GM18505 (cell line): ENCODE results near the gene SMIM35.
"Not testable (repeated sequence)": the region's sequence is repeated elsewhere in the genome, so short reads cannot be mapped to it uniquely, and the experiment has no call there.

Experiments used
- ATAC-seq: cut with Tn5 transposase; IDR thresholded peaks from one replicate; pipeline ENCODE4 v1.9.1; 2021; ENCODE audit not compliant: unreplicated experiment
- POLR2A ChIP-seq: IDR thresholded peaks from 4 replicates; pipeline ENCODE4 v1.6.1; 2011; ENCODE audit warnings: borderline replicate concordance; ENCODE audit not compliant: insufficient read depth, insufficient read length; ENCODE audit errors: extremely low read depth

The SMIM35 gene

DNA sequence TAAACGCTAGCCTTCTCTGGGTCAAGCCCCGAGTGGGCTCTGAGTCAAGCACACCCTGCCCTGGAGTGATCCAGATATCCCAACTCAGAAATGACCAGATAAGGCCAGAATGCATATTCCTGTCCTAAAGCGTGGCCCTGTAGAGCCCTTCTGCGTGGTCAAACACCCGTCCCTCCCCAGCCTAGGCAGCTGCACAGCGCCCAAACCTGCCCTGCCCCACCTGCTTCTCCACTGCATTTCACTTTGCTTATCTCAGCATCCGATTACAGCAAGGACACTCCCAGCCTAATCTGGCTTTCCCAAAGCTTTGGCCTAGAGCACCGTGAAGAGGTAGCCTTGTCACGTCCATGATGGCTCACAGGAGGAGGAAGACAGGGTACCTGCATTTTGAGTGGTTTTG is 21.8 kb downstream of the SMIM35 start:
- no peak for TF ChIP-seq POLR2A
- no peak for ATAC-seq

GRCh38 chr11:118062631-118063030 is 24.1 kb downstream of the SMIM35 start:
- ATAC-seq, result not testable (repeated sequence)

GRCh38 chr11:118062181-118062580 is 24.6 kb downstream of the SMIM35 start:
- ATAC-seq, result not testable (repeated sequence)

DNA sequence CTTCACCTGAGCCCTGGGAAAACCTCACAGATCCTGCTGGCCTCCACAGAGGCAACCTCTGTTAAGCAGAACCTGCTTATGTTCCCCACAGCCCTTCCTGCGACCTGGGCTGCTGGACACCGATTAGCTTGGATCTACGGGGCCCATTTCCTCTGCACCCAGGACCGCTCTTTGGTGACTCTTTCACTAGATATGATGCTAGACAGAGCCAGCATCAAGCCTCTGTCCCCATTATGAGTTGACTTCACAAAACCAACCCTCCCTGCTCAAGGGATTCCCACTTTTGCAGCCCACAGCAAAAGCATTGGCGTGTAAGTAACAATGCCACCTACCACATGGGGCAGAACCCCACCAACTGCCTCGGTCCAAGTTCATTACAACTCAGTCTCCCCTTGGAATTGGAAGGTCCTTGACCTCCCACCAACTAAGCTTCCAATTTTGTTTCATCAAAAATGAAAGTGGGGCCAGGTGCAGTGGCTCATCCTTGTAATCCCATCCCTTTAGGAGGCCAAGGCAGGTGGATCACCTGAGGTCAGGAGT is 25.1 kb downstream of the SMIM35 start:
- no peak for TF ChIP-seq POLR2A
- no peak for ATAC-seq

- no peak for TF ChIP-seq POLR2A
These were observed 25.9 kb downstream of the SMIM35 start for GRCh38 chr11:118060869-118061268.

DNA sequence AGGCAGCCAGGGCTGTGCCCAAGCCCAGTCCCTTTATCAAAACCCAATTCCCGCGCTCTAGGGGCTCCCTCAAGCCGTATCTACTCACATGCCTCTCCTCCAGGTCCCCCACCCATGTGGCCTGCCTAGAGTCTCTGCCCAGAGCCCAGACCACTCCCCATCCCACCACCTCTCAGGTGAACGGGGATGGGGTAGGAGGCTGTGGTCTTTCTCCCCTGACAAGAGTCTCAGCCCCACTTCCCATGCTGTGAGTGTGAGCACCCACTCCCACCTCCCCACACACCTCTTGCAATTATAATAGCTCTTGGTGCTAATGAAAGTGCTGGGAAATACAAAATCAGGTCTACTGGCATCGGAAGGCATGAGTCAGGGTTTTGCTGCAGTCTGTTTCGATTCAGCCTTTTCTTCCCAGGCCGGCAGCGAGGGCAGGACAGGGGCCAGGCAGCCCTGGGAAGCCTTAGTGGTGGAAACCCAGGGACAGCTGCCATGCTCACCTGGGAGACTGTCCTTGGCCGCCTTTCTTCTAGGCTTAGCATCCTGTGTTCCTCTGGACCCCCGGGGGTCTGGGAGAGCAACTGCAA is 26.6 kb downstream of the SMIM35 start:
- TF ChIP-seq POLR2A, result no peak

More at GRCh38 chr11:118060869-118061268, 25.9 kb downstream of the SMIM35 start:
- no peak for ATAC-seq

GRCh38 chr11:118059246-118059940 is 27.4 kb downstream of the SMIM35 start:
- ATAC-seq, result no peak
- TF ChIP-seq POLR2A, result no peak

More for the DNA sequence above, 26.6 kb downstream of the SMIM35 start:
- no peak for ATAC-seq

DNA sequence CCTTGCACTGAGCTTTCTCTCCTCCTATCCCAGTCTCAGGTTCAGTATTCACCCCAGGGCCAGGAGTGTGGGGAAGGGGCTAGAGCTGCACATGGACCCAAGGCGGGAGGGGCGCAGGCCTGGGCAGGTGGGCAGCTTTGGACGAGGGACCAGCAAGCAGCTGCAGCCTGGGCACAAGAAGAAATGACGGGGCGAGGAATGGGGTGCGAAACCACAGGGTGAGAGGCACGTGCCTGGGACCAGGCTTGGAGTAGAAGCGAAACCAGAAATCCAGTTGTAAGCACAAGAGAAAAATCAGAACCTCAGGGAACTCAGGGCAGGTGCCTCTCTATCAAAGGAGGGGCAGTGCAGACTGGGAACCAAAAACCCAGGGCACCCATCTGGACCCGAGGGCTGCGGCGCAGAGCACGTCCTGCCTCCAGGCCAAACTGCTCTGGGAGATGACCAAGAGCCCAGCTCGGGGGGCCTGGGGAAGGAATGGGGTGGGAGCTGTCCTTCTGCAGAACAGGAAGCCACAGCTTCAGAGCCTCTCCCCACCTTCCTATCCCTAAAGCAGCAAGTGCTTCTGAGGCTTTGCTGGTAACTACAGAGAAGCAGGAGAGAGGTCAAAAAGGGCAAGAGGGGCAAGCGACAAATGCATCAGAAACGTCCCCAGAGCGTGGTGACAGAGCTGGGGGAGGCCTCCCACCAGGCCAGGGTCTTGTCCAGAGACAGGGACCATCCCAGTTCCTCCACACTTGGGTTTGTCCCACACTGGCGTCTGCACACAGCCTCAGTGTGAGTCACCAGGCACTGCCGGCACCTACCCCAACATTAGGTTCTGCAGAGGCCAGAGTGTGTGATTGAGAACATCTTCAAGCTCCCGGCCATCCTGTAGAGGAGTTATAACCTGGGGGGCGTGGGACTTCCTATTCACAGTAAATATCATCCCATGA is 28.2 kb downstream of the SMIM35 start:
- no peak for ATAC-seq
- TF ChIP-seq POLR2A, result no peak

- TF ChIP-seq POLR2A, result no peak
- ATAC-seq, result no peak
These were observed 29.3 kb downstream of the SMIM35 start for GRCh38 chr11:118057251-118058145.

DNA sequence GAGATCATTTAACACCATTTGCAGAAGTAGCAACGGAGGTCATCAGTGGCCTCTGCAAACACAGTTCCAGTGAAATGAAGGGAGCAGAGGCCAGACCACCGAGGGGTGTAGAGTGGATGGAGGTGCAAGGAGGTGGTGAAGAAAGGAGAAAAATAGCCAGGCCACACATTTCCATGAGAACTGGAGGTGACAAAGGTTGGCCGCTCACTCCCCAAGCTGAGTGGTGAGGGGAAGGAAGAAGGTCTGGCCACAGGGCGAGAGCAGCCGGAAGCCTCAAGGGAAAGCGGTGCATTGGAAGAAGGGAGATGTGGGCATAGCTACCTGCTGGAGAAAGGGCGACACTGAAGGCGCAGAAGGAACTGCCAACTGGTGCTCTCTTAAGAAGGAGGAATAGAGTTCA is 30.0 kb downstream of the SMIM35 start:
- no peak for TF ChIP-seq POLR2A
- no peak for ATAC-seq

DNA sequence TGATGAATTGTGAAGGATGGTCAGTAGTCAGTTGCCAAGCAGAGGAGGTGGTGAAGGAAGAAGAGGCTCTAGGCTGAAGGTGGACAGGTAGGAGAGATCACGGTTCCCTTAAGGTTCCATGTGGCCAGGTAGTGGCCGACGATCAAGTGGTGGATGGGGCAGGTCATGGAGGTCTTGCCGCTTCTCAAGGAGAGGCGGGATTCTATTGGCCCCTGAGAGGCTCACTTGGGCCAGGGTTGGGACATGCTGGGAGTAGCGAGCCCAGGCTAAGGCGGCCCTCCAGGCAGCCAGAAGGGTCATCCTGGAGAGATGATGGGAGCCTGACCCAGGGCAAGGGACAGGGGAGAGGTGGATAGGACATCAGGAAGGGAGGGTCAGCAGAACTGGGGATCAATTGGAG is 30.8 kb downstream of the SMIM35 start:
- no peak for TF ChIP-seq POLR2A
- ATAC-seq, result no peak

DNA sequence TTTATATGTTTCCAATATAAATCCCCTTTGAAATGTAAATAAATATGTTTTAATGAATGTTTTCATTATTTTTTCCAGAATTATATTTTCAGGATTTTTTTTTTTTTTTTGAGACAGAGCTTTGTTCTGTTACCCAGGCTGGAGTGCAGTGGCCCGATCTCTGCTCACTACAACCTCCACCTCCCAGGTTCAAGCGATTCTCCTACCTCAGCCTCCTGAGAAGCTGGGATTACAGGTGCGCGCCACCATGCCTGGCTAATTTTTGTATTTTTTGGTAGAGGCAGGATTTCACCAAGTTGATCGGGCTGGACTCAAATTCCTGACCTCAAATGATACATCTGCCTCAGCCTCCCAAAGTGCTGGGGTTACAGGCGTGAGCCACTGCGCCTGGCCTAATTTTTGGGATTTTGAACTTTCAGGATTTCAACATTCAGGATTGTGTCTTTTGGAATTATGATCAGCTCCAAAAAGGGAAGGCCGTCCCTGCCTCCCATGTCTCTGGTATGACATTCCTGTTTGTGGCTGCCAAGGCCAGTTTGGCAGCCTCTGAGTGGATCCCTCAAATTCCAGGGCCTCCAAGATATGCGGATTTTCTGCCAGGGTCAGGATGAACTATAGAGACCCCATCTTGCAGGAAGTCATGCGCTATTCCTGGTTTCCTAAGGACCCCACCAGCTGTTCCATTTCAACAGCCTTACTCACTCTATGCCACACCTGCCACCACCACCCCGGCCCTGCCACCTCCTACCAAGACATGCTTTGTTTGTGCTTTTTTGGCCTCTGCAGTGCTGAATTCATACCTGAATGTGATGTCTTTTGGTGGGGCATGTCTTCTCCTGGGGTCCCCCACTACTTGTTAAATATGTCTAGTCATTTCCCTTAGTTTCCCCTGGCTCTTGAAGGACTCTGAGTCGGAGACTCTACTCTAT is 31.8 kb downstream of the SMIM35 start:
- no peak for ATAC-seq
- no peak for TF ChIP-seq POLR2A
